Activated gamma-delta T cell (primary cell): ENCODE measurements around the gene HYAL2.

Experiments used
- DNase-seq: peaks from one replicate; lab custom pipeline; 2025; lab: John Stamatoyannopoulos, UW

The HYAL2 gene

GRCh38 chr3:50330330-50330729 lies 7.8 kb upstream of the HYAL2 start:
- no peak for DNase-seq

DNA sequence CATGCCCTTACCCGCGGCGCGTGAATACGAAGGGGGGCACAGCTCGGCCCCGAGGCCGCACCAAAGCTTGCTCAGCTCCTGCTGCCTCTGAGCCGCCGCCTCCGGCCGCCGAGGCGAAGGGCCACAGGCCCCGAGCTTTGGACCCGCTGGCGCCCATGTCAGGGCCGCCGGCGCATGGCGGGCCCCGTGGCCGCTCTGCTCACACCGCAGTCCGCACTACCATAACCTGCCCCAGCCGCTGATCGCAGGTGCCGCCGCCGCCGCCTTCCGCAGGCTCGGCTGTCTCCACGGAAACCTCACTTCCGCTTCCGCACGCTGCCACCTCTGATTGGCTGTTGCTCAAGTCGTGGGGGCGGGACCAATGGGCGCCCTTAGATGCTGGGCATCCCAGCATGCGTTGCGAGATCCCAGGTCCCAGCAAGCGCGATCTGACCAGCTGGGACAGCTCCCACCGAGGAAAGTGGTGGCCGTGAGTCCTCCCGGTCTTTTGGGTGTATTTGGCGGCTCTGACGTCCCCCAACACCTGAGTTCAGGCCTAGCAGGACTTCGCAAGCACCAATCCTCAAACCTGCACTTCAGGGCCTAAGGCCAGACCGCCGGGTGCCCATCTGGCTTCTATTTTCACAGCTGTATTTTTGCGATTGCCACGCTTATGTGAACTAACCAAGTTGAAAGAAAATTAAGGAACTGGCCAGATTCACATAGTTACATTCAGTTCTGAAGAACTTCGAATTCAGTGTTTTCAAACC lies 5.6 kb upstream of the HYAL2 start, which contains the start of gene TUSC2:
TUSC2 (minus strand) TSS at position 281 of the 749 bp plus-strand sequence; CDS start at position 157, 124 bp downstream.
- peak; percentile 78 for DNase-seq

DNA sequence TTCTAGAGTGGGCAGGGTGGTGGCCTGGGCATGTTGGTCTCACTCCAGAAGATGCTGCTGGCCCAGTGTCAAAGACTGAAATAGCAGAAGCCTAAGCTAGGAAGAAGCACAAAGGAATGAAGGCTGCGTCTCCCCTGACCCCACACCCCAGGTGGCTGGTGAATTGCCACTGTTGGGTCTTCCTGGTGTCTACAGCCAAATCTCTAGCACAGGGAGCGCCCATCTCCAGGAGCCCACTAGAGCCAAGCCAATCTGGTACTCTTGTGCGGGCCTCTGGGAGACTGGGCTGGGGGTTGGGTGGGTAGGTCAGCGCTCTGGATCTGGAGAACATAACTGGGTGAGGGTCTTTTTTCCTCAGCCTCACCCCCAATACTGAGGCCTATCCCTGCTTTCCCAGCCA lies 4.6 kb upstream of the HYAL2 start:
- no peak for DNase-seq

DNA sequence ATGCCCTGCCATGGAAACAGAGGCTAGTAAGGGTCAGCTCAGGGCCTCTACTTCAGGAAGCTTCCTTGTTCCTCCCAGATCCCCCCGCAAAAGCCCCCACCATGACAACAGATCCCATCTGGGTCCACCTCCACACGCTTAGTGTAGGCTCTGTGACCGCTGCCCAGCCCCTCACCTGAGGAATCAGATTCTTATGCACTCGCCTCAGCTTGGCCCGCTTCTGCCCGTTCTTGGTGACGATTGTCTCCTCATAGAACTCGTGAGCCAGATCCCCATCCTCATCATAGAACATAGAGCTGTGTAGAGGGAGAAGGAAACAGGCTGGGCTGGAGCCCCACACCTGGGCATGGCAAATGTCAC lies 3.6 kb upstream of the HYAL2 start:
- no peak for DNase-seq

DNA sequence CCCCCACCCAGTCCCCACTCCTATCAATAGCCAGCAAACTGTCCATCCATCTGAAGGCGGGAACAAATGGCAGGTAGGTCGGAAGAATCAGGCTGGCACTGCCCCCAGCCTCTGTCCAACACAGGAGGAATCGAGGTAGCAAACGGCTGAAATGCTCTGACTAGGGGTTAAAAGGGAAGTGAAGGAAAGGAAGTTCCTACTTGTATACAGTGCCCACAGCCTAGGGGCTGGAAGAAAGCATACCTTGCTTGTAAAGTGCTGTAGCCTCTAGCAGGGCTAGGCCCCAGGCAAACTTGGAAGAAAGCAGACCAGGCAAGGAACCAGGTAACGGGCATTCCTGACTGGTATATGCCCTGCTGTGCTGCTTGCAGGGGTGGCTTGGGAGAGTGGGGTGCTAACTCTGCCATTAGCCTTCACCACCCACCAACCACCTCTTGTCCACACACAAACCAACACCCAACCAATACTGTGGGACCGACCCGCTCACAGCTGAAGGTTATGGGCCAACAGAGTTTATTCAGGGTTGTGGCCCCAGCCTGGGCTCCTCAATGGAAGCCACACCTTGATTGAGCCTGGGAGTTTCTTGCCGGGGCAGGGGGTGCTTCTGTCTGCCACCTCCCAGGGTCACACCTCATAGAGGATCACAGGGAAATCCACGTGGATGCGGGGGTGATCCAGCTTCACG lies 3.1 kb upstream of the HYAL2 start:
- no peak for DNase-seq

GRCh38 chr3:50325113-50325480 lies 2.6 kb upstream of the HYAL2 start:
- DNase-seq = no peak

GRCh38 chr3:50324351-50325112 lies 2.0 kb upstream of the HYAL2 start:
- DNase-seq = no peak

DNA sequence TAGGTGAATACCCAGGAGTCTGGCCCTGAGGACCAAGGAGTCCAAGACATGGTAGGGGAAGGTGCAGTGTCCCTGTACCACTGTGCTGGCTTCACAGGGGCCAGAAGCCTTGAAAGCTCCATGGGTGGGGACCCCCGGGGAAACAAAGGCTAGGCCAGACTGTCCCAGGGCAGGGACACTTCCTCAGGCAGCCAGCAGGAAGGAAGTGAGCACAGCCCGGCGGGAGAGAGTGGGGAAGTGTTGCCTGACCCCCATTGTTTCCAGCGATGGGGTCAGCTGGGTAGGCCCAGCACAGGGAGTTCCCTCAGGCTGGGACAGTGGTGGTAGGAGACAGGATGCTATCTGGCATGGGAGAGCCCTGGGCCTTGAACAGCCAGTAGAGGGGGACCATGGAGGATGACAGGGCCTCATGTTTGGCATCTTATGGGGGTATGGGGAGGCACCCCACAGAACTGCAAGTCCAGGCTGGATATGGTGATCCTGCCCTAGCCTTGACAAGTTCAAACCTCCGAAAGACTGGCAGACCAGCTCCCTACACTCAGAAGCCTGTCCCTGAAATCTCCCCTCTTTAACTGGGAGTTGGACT lies 1.2 kb upstream of the HYAL2 start:
- no peak for DNase-seq

- no peak for DNase-seq
Observed at GRCh38 chr3:50323092-50323600, 601 bp upstream of the HYAL2 start.

DNA sequence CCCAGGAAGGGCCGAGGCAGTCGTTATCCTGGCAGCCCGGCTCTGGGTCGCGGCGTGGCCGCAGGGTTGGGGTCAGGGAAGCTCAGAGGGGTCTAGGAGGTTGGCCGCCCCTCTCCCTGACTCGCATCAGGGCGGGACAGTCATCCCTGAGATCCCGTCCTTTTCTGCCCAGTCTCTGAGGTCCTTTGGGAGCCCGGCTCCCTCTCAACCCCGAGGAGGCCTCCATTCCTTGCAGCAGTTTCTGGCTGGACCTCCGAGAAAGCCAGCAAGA lies 495 bp downstream of the HYAL2 start:
- no peak for DNase-seq

GRCh38 chr3:50321336-50322114 lies 1.0 kb downstream of the HYAL2 start:
- peak; percentile 61 for DNase-seq

- peak; percentile 61 for DNase-seq
Observed at GRCh38 chr3:50320853-50321335, 1.7 kb downstream of the HYAL2 start.

DNA sequence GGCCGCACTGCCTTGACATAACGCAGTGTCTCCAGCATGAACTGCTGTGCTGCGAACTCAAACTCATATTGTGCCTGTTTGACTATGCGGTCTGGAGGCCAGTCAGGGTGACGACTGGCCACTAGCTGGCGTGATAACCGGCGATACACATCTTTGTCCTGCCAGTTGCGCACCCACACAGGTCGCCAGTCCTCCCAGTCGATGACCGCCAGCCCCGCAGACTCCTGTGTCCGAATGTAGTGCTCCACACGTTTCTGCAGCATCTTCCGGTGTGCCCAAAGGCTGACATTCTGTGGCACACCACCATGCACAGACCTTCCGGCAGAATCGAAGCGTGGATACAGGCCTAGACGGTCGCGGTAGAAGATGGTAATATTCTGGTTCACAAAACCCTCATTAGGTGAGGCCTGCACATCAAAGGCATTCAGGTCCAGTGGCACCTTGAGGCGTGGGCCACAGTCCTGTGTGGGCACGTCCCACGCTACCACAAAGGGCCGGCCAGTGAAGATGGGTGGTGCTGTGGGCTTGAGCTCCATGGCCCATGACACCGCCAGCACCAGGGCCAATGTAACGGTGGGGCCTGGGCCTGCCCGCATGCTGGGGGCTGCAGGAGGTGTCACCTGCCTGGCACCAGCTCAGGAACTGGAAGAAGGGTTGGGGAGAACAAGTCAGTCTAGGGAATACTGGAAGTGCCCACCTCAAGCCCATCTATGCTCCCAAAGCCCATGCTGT lies 2.5 kb downstream of the HYAL2 start:
- no peak for DNase-seq

DNA sequence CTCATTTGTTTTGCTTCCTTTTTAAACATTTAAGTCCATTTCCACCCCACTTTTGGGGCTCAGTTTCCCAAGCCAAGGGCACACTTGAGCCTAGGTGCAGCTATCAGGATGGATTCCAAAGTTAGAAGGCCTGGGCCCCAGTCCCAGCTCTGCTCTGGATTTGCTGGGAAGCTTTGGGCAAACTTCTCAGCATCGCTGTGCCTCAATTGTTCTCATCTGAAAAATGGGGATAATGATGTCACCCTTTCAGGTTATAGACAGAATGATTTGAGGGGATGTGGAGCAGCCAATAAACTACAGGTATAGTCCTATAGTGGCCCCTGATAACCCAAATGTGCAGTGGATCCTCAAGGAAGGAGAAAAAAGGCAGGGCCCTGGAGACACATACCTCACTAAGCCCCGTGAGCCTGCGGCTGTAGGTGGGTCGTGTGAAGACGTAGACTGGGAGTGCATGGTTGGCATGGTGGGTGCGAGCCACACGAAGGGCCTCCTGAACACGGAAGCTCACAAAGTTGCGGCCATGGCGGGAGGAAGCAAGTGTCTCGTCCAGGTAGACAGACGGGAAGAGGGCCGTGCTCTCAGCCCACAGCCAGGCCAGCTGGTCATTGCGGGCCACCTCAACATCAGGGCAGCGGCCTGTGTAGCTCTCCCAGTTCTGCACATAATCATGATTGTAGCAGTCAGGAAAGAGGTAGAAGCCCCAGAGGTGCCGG lies 3.2 kb downstream of the HYAL2 start:
- DNase-seq = no peak

GRCh38 chr3:50318615-50319014 lies 3.9 kb downstream of the HYAL2 start:
- no peak for DNase-seq

- no peak for DNase-seq
Observed at GRCh38 chr3:50318163-50318562, 4.4 kb downstream of the HYAL2 start.

DNA sequence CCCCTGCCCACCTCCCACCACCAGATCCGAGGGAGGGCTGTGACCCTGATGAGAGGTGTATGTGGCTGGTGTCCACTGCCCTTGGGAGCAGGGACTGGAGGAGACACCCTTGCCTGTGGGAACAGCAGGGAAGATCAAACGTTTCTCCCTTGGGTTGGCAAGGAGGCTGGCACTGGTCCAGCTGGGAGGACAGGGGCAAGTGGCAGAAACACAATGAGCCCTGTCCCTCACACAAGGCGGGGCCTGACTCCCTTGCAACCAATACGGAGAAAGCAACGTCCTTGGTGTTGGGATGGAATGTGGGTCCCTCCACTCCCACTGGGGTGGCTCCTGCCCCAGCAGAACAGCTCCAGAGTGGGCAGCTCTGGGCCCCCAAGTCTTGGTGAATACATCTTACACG lies 5.2 kb downstream of the HYAL2 start:
- no peak for DNase-seq

GRCh38 chr3:50316657-50317242 lies 5.8 kb downstream of the HYAL2 start:
- DNase-seq = peak; percentile 37

DNA sequence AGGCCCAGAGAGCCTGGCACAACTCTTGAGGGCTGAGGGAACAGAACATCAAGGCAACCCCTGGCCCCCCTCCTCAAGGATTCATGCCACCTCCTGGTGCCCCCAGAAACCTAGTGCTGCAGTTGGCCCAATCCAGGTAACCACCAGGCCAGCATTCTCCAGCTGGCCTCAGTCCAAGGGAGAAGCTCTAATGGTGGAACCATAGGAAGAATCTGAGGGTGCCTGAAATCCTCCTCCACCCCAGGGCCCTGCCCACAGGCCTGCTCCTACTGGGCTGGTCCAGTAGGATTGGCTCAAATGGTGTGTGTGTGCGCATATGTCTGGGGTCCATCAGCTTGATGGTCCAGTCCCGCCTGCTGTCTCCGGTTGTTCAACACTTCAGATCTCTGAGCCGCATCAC lies 7.7 kb downstream of the HYAL2 start:
- DNase-seq = no peak

- no peak for DNase-seq
Observed at GRCh38 chr3:50314342-50314741, 8.2 kb downstream of the HYAL2 start.
